ENCODE measurements around the gene TXNDC12.
"Not testable (repeated sequence)": the region's sequence is repeated elsewhere in the genome, so short reads cannot be mapped to it uniquely, and the experiment has no call there.

TXNDC12 gene

GRCh38 chr1:52007215-52008002 lies 47.6 kb downstream of the TXNDC12 start:
- in situ Hi-C loops (cut with MboI; ENCODE audit: low sequenced_read_pairs, unreplicated experiment) = loop anchor here (10.0 kb wide), 1 partner anchor 103 kb away; no protein-coding TSS in a partner anchor
- TF ChIP-seq CTCF (IDR thresholded peaks at IDR 0.05; ENCODE audit: borderline replicate concordance, control extremely low read depth, extremely low read depth, insufficient read depth, missing control alignments) = no peak
- no peak for DNase-seq (ENCODE audit: low spot score)

- DNase-seq (ENCODE audit: low spot score) = not testable (repeated sequence)
- in situ Hi-C loops (cut with MboI; ENCODE audit: low sequenced_read_pairs, unreplicated experiment) = loop anchor here (10.0 kb wide), 1 partner anchor 101 kb away; no protein-coding TSS in a partner anchor
Observed at GRCh38 chr1:52006081-52006553, 48.9 kb downstream of the TXNDC12 start.

GRCh38 chr1:52005548-52005947 lies 49.4 kb downstream of the TXNDC12 start:
- DNase-seq (ENCODE audit: low spot score) = not testable (repeated sequence)
- in situ Hi-C loops (cut with MboI; ENCODE audit: low sequenced_read_pairs, unreplicated experiment) = loop anchor here (10.0 kb wide), 1 partner anchor 101 kb away; no protein-coding TSS in a partner anchor

GRCh38 chr1:52003877-52004276 lies 51.1 kb downstream of the TXNDC12 start:
- no peak for TF ChIP-seq CTCF (IDR thresholded peaks at IDR 0.05; ENCODE audit: borderline replicate concordance, control extremely low read depth, extremely low read depth, insufficient read depth, missing control alignments)
- in situ Hi-C loops (cut with MboI; ENCODE audit: low sequenced_read_pairs, unreplicated experiment) = loop anchor here (10.0 kb wide), 1 partner anchor 99 kb away; no protein-coding TSS in a partner anchor
- no peak for DNase-seq (ENCODE audit: low spot score)

- in situ Hi-C loops (cut with MboI; ENCODE audit: low sequenced_read_pairs, unreplicated experiment) = loop anchor here (10.0 kb wide), 1 partner anchor 97 kb away; no protein-coding TSS in a partner anchor
- TF ChIP-seq CTCF (IDR thresholded peaks at IDR 0.05; ENCODE audit: borderline replicate concordance, control extremely low read depth, extremely low read depth, insufficient read depth, missing control alignments) = peak; percentile 75
- DNase-seq (ENCODE audit: low spot score) = peak; percentile 87
Observed at GRCh38 chr1:52002038-52002917, 52.7 kb downstream of the TXNDC12 start.

GRCh38 chr1:51998701-51999100 lies 56.3 kb downstream of the TXNDC12 start:
- TF ChIP-seq CTCF (IDR thresholded peaks at IDR 0.05; ENCODE audit: borderline replicate concordance, control extremely low read depth, extremely low read depth, insufficient read depth, missing control alignments) = no peak
- no peak for DNase-seq (ENCODE audit: low spot score)
- in situ Hi-C loops (cut with MboI; ENCODE audit: low sequenced_read_pairs, unreplicated experiment) = loop anchor here (25.0 kb wide), 1 partner anchor 89 kb away; no protein-coding TSS in a partner anchor

- in situ Hi-C loops (cut with MboI; ENCODE audit: low sequenced_read_pairs, unreplicated experiment) = loop anchor here (25.0 kb wide), 1 partner anchor 89 kb away; no protein-coding TSS in a partner anchor
- TF ChIP-seq CTCF (IDR thresholded peaks at IDR 0.05; ENCODE audit: borderline replicate concordance, control extremely low read depth, extremely low read depth, insufficient read depth, missing control alignments) = no peak
- DNase-seq (ENCODE audit: low spot score) = no peak
Observed at GRCh38 chr1:51997974-51998382, 57.0 kb downstream of the TXNDC12 start.

All from GM13976 (cell line).